Ishikawa (cell line): Measurements from ENCODE around the gene DAB2IP.

Experiments
- CEBPB ChIP-seq: IDR thresholded peaks from 2 replicates; pipeline ENCODE4 v1.6.1; 2012
- CREB1 ChIP-seq: IDR thresholded peaks from 2 replicates; pipeline ENCODE4 v1.6.1; 2012; ENCODE audit warnings: low read depth
- EGR1 ChIP-seq: IDR thresholded peaks from 2 replicates; pipeline ENCODE4 v1.6.1; 2012
- EP300 ChIP-seq: IDR thresholded peaks from 2 replicates; pipeline ENCODE4 v1.6.1; 2012; ENCODE audit warnings: borderline replicate concordance
- FOXM1 ChIP-seq: IDR thresholded peaks from 2 replicates; pipeline ENCODE4 v1.6.1; 2012; ENCODE audit warnings: low read depth, borderline replicate concordance
- NFIC ChIP-seq: IDR thresholded peaks from 2 replicates; pipeline ENCODE4 v1.6.1; 2012
- RAD21 ChIP-seq: IDR thresholded peaks from 2 replicates; pipeline ENCODE4 v1.6.1; 2012; ENCODE audit warnings: low read depth
- TAF1 ChIP-seq: IDR thresholded peaks from 2 replicates; pipeline ENCODE4 v1.6.1; 2012; ENCODE audit warnings: low read depth, mild to moderate bottlenecking
- TCF12 ChIP-seq: IDR thresholded peaks from 2 replicates; pipeline ENCODE4 v1.6.1; 2012; ENCODE audit warnings: low read depth
- TEAD4 ChIP-seq: IDR thresholded peaks from 2 replicates; pipeline ENCODE4 v1.6.1; 2012
- YY1 ChIP-seq: IDR thresholded peaks from 2 replicates; pipeline ENCODE4 v1.6.1; 2012; ENCODE audit warnings: low read depth
- ZBTB7A ChIP-seq: IDR thresholded peaks from 2 replicates; pipeline ENCODE4 v1.6.1; 2012; ENCODE audit warnings: low read depth
- TF ChIP-seq, protein P1 (sequence below): IDR thresholded peaks from 2 replicates; pipeline ENCODE4 v1.6.1; 2012; ENCODE audit warnings: low read depth, mild to moderate bottlenecking
- TF ChIP-seq, protein P2 (sequence below): IDR thresholded peaks from 2 replicates; pipeline ENCODE4 v1.6.1; 2012
- TF ChIP-seq, protein P3 (sequence below): IDR thresholded peaks from 2 replicates; pipeline ENCODE4 v1.6.1; 2012

The DAB2IP gene

DNA sequence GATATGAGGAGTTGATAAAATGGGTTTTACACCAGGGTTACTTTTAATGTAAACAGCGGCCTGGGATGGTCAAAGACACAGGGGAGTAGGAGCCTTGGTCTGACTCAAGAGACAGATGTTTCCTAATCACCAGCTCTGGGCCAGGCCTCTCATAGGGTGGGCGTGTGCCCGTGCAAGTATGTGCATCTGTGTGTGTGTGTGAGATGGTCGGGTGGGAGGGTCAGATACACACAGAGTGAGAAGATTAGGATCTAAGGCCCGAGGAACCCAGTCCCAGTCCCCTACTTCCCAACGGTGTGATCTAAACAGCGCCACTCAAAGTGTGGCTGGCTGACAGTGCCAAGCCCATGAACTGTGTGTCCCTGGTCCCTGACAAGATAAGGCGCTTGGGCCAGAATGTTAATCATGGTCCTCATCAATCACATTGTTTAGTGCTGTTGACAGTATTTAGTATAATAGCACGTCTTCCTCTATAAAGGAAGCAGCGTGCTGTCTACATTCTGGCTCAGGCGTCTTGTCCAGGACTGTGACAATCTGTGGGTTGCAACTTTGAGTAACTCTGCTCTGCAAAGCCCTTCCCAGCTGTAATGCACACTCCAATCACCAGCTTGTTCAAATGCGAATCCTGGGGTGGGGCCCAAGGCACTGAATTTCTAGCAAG is 173.7 kb downstream of the DAB2IP start:
- TF ChIP-seq, protein P1, sequence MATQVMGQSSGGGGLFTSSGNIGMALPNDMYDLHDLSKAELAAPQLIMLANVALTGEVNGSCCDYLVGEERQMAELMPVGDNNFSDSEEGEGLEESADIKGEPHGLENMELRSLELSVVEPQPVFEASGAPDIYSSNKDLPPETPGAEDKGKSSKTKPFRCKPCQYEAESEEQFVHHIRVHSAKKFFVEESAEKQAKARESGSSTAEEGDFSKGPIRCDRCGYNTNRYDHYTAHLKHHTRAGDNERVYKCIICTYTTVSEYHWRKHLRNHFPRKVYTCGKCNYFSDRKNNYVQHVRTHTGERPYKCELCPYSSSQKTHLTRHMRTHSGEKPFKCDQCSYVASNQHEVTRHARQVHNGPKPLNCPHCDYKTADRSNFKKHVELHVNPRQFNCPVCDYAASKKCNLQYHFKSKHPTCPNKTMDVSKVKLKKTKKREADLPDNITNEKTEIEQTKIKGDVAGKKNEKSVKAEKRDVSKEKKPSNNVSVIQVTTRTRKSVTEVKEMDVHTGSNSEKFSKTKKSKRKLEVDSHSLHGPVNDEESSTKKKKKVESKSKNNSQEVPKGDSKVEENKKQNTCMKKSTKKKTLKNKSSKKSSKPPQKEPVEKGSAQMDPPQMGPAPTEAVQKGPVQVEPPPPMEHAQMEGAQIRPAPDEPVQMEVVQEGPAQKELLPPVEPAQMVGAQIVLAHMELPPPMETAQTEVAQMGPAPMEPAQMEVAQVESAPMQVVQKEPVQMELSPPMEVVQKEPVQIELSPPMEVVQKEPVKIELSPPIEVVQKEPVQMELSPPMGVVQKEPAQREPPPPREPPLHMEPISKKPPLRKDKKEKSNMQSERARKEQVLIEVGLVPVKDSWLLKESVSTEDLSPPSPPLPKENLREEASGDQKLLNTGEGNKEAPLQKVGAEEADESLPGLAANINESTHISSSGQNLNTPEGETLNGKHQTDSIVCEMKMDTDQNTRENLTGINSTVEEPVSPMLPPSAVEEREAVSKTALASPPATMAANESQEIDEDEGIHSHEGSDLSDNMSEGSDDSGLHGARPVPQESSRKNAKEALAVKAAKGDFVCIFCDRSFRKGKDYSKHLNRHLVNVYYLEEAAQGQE, result no peak
- TF ChIP-seq, protein P2, sequence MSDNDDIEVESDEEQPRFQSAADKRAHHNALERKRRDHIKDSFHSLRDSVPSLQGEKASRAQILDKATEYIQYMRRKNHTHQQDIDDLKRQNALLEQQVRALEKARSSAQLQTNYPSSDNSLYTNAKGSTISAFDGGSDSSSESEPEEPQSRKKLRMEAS, result no peak
- TF ChIP-seq NFIC, result no peak
- no peak for TF ChIP-seq TCF12
- no peak for TF ChIP-seq EGR1
- no peak for TF ChIP-seq FOXM1
- TF ChIP-seq, protein P3, sequence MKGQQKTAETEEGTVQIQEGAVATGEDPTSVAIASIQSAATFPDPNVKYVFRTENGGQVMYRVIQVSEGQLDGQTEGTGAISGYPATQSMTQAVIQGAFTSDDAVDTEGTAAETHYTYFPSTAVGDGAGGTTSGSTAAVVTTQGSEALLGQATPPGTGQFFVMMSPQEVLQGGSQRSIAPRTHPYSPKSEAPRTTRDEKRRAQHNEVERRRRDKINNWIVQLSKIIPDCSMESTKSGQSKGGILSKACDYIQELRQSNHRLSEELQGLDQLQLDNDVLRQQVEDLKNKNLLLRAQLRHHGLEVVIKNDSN, result no peak
- TF ChIP-seq CEBPB, result no peak
- no peak for TF ChIP-seq TAF1
- no peak for TF ChIP-seq CREB1
- no peak for TF ChIP-seq YY1

DNA sequence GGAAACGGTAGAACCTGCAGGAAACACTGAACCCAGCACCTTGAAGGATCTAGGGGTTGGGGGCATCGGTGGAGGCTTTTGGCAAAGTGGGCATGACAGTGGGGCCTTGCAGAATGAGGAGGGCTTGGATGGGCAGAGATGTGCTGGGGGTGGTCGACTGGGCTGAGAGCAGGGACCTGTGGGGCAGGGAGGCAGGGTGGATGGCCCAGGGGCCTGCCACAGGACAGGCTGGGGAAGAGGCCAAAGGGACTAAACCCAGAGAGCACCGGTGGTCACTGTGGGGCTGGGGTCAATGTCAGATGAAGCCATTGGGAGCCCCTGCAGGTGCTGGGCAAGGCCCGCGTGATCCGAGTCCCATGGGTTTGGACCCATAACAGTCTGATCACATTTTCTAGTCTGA is 175.3 kb downstream of the DAB2IP start:
- TF ChIP-seq CREB1 (no peak), YY1 (no peak), RAD21 (no peak), TEAD4 (no peak), CEBPB (no peak), FOXM1 (no peak), TCF12 (no peak), NFIC (no peak), EP300 (no peak), ZBTB7A (no peak), TAF1 (no peak), EGR1 (no peak)
- TF ChIP-seq, protein P1, result no peak
- TF ChIP-seq, protein P2, result no peak
- TF ChIP-seq, protein P3, result no peak

DNA sequence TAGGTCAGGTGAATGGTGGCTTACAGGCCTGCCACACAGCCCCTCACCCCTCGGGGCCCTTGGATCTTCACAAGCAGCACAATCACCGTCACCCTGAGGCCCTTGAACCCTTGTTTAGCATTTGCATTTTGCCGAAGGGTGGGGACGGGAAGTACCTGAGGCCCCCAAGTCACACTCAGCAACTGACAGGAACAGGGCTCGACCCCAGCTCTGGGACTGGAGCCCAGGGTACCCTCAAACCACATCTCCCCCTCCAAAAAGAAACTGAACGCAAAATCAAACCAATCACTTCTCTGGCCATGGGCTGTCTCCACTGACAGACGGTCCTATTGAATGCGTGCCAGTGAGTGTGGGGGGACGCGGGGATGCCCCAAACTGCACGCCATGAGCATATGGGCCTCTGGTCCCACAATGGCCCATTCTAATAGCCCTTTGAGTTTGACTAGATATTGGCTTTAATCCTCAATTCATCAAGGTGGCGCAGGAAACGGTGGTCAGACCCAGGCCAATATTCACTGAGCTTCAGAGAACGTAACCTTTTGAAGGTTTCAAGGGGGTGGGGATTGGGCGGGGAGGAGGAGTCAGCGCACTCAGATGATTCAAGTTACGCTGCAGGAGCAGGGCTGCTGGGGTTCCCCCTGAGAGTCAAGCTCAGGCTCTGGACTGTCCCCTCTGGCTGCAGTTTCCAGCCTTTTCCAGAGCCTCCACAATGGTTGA is 176.0 kb downstream of the DAB2IP start:
- TF ChIP-seq FOXM1, result no peak
- TF ChIP-seq ZBTB7A, result no peak
- TF ChIP-seq YY1, result no peak
- no peak for TF ChIP-seq EP300
- no peak for TF ChIP-seq CREB1
- TF ChIP-seq TAF1, result no peak
- TF ChIP-seq, protein P1, result no peak
- TF ChIP-seq TCF12, result no peak
- TF ChIP-seq TEAD4, result no peak
- TF ChIP-seq, protein P3, result no peak
- no peak for TF ChIP-seq RAD21
- TF ChIP-seq CEBPB, result no peak
- TF ChIP-seq EGR1, result no peak
- TF ChIP-seq NFIC, result no peak
- TF ChIP-seq, protein P2, result no peak
